Cardiac fibroblast (primary cell): ENCODE data around the gene ACVR1C.

Experiments
- DNase-seq, 2 donors: peaks; one replicate each; pipeline versions ENCODE4 v3.0.0 to v3.0.0-alpha.2; 2010; ENCODE audit warnings: low read depth in 2 of 2
- H3K4me3 ChIP-seq, 2 donors: replicated peaks in 1 of 2; 1 replicate in 1 of 2; 2 replicates in 1 of 2; pipeline ENCODE4 v1.5.1; 2011; ENCODE audit warnings: low read depth in 2 of 2, low read length in 2 of 2, mild to moderate bottlenecking in 2 of 2, moderate library complexity in 1 of 2
- TF ChIP-seq, protein P1 (sequence below): IDR thresholded peaks from one replicate; pipeline ENCODE4 v1.5.1; 2011; ENCODE audit warnings: low read depth, mild to moderate bottlenecking, low read length, inconsistent platforms

ACVR1C gene

DNA sequence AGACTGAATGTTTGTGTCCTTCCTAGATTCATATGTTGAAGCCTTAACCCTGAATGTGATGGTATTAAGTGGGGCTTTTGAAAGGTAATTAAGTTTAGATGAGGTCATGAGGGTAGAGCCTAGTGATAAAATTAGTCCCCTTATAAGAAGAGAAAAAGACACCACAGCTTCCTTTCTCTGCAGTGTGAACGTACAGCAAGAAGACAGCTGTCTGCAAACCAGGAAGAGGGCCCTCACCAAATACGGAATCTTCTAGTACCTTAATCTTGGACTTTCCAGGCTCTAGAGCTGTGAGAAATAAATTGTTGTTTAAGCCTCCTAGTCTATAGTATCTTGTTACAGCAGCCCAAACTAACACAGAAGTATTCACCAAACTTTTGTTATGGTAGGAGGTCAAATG is 127.6 kb downstream of the ACVR1C start:
- DNase-seq, result no peak
- TF ChIP-seq, protein P1, sequence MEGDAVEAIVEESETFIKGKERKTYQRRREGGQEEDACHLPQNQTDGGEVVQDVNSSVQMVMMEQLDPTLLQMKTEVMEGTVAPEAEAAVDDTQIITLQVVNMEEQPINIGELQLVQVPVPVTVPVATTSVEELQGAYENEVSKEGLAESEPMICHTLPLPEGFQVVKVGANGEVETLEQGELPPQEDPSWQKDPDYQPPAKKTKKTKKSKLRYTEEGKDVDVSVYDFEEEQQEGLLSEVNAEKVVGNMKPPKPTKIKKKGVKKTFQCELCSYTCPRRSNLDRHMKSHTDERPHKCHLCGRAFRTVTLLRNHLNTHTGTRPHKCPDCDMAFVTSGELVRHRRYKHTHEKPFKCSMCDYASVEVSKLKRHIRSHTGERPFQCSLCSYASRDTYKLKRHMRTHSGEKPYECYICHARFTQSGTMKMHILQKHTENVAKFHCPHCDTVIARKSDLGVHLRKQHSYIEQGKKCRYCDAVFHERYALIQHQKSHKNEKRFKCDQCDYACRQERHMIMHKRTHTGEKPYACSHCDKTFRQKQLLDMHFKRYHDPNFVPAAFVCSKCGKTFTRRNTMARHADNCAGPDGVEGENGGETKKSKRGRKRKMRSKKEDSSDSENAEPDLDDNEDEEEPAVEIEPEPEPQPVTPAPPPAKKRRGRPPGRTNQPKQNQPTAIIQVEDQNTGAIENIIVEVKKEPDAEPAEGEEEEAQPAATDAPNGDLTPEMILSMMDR, result no peak
- H3K4me3 ChIP-seq, result no peak overlapping the region

DNA sequence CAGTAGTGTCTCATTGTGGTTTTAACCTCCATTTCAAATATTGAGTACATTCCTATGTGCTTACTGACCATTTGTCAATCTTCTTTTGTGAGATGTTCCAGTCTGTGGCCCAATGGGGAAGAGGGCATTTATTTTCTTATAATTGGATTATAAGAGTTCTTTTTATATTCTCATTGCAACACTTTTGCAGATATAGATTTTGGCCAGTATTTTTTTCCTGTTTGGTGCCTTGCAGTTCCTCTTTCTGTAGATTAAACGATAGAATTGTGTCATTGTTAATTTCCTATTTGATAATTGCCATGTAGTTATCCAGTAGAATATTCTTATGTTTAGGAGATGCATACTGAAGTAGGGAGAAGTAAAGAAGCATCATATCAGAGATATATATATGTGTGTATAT is 128.3 kb downstream of the ACVR1C start:
- no peak overlapping the region for H3K4me3 ChIP-seq
- TF ChIP-seq, protein P1, result no peak
- no peak for DNase-seq

DNA sequence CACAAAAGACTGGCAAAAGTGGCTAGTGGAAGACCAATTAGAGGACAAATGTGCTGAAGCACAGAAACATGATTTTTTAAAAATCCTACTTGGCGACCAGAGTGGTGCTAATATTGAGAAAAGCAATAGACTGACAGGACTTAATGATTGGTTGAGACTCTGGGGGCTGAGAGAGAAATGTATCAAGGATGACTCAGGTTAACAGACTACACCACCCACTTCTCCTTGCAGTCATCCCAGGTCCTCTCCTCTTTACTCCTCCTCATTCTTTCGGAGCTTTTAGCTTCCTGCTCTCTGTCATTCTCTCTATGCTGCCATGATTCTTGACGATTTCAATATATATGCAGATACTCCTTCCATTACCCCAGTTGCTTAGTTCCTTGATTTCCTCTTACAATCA is 130.2 kb downstream of the ACVR1C start:
- H3K4me3 ChIP-seq, result no peak overlapping the region
- TF ChIP-seq, protein P1, result no peak
- no peak for DNase-seq

DNA sequence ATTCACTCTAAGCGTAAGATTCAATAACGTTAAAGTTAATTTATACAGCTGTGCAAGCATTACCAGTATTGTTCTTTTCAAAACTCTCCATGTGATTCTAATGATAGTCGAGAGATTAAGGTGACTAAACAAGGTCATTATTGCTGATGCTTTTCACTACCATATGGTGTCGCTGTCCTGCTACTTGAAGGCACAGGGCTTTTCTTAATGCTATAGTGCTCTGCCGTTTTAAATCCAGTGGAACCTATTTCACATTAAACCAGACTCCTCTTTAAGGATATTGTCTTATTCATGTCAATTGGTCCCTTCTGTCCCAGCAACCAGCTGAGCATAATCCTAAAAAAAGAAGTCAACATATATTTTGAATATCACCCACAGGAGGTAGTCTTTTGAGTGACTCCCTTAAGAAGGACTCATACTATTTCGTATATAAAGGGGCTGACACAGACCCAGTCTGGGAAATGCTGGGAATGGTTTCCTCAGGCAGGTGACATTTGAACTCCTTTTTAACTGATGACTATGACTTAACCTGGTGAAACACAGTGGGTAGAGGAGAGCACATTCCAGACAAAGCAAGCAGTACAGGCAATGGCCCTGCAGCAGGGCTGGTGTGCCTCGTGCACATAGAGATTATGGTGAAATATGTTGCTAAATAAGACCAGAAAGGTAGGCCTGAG is 130.9 kb downstream of the ACVR1C start:
- peak; percentile 50 to 59 for DNase-seq
- no peak overlapping the region for H3K4me3 ChIP-seq
- TF ChIP-seq, protein P1, result peak; percentile 73

DNA sequence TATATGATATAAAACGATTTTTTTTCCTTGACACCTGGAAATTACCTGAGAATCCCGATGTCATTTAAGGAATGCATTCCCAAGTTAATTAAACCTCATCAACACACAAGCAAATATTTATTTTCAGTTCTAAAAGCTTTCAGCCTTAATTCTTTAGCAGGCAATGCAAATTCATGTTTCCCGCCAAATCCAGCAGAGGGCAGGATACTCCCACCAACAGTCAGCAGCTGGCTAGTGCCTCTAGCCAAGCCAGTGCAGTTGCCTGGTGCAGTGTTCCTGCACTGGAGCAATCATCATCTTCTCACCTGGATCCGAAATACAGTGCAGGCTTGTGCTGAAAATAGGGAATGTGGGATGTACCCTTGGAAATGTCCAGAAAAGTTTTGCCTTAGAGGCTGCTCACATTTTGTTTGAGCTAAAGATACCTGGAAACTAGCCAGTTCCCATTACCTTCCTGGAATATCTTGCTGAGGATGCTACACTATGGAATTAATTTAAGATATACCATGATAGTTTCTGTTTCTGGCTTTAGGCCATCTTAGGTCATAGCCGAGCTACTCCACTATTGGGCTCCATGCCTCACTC is 136.4 kb downstream of the ACVR1C start:
- DNase-seq, result peak; percentile 70 to 75
- TF ChIP-seq, protein P1, result peak; percentile 72
- no peak overlapping the region for H3K4me3 ChIP-seq

DNA sequence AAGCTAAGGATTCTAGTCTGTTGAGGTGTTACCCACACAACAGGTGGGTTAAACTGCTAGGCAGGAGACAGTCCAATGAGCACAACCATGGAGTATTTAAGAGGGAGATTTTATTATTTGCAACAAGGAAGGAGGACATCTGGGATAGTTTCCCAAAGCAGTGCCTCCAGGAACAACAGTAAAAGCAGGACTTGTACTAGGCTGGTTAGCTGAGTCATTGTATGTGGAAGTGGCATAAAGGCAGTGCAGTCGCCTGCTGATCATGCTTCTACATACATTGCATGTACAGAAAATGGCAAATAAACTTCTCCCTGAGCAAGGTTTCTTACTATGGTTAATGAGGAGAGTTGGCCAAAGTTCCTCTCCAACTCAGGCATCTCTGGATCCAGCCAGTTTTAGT is 138.7 kb downstream of the ACVR1C start:
- DNase-seq, result no peak
- TF ChIP-seq, protein P1, result no peak
- no peak overlapping the region for H3K4me3 ChIP-seq

DNA sequence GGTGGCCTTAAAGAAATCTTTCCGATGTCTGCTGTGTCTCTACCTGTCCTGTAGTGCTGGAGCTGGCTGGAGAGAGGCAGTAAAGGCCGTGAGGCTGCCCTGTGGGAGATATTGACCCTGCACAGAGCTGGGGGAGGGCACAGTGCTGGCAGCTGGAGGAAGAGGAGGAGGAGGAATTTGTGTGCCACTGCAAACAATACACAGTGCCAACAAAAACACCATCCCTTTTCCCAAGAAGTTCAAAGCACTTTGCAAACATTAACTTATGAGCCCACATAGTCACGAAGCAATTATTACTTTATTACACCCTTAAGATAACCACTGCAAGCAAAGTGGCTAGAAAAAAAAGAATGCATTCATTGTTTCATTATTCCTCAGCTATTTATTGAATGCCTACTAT is 139.8 kb downstream of the ACVR1C start:
- no peak overlapping the region for H3K4me3 ChIP-seq
- DNase-seq, result no peak
- TF ChIP-seq, protein P1, result no peak
